SK-N-SH treated with all-trans-retinoic acid at 6 μM for 48 hours (cell line): ENCODE data around the gene BMF.

Experiments used
- ATAC-seq: fragments of 200-7000 bp; cut with Tn5 transposase; 3 replicates; pipeline ENCODE4 v1.9.1; 2020; ENCODE audit warnings: mild to moderate bottlenecking, moderate library complexity
- ARNTL ChIP-seq: fragments of 450-650 bp; formaldehyde crosslinking; IDR thresholded peaks from 2 replicates; pipeline ENCODE4 v1.5.0; 2020; ENCODE audit warnings: low read depth, mild to moderate bottlenecking, moderate library complexity, borderline replicate concordance
- BACH2 ChIP-seq: fragments of 250-450 bp; sonication (Bioruptor Pico); IDR thresholded peaks from 2 replicates; pipeline ENCODE4 v1.9.0; 2021; ENCODE audit warnings: mild to moderate bottlenecking, borderline replicate concordance
- CREB5 ChIP-seq: fragments of 250-450 bp; sonication (Bioruptor Pico); IDR thresholded peaks from 2 replicates; pipeline ENCODE4 v1.5.1; 2020; ENCODE audit warnings: low read depth, mild to moderate bottlenecking, moderate library complexity
- CSRNP3 ChIP-seq: fragments of 250-450 bp; sonication (Bioruptor Pico); IDR thresholded peaks from 2 replicates; pipeline ENCODE4 v1.5.1; 2021; ENCODE audit warnings: mild to moderate bottlenecking, moderate library complexity
- GLIS3 ChIP-seq: fragments of 250-450 bp; sonication (Bioruptor Pico); IDR thresholded peaks from 2 replicates; pipeline ENCODE4 v1.5.0; 2020; ENCODE audit warnings: mild to moderate bottlenecking, moderate library complexity
- ISL1 ChIP-seq: fragments of 250-450 bp; sonication (Bioruptor Pico); IDR thresholded peaks from 2 replicates; pipeline ENCODE4 v2.1.2; 2022; ENCODE audit warnings: mild to moderate bottlenecking, moderate library complexity
- OSR1 ChIP-seq: fragments of 250-450 bp; sonication (Bioruptor Pico); IDR thresholded peaks from 2 replicates; pipeline ENCODE4 v1.8.0; 2022; ENCODE audit warnings: moderate library complexity, mild to moderate bottlenecking, inconsistent platforms
- PATZ1 ChIP-seq: fragments of 250-450 bp; sonication (Bioruptor Pico); IDR thresholded peaks from 2 replicates; pipeline ENCODE4 v1.8.0; 2020; ENCODE audit warnings: mild to moderate bottlenecking, moderate library complexity, borderline replicate concordance
- POU6F1 ChIP-seq: fragments of 250-450 bp; sonication (Bioruptor Pico); IDR thresholded peaks from 2 replicates; pipeline ENCODE4 v1.8.0; 2021; ENCODE audit warnings: low read depth, mild to moderate bottlenecking, moderate library complexity, borderline replicate concordance
- PPARA ChIP-seq: fragments of 250-450 bp; sonication (Bioruptor Pico); IDR thresholded peaks from 2 replicates; pipeline ENCODE4 v1.5.0; 2020; ENCODE audit warnings: mild to moderate bottlenecking, borderline replicate concordance
- SNAI2 ChIP-seq: fragments of 250-450 bp; sonication (Bioruptor Pico); IDR thresholded peaks from 2 replicates; pipeline ENCODE4 v1.5.0; 2020; ENCODE audit warnings: mild to moderate bottlenecking, moderate library complexity
- TCF4 ChIP-seq: fragments of 250-450 bp; sonication (Bioruptor Pico); IDR thresholded peaks from 2 replicates; pipeline ENCODE4 v1.8.0; 2021; ENCODE audit warnings: mild to moderate bottlenecking, moderate library complexity, borderline replicate concordance
- TOX ChIP-seq: fragments of 250-450 bp; sonication (Bioruptor Pico); IDR thresholded peaks from 2 replicates; pipeline ENCODE4 v1.8.0; 2021; ENCODE audit warnings: mild to moderate bottlenecking, moderate library complexity, borderline replicate concordance
- TSHZ2 ChIP-seq: fragments of 250-450 bp; sonication (Bioruptor Pico); IDR thresholded peaks from 2 replicates; pipeline ENCODE4 v1.5.0; 2020; ENCODE audit warnings: mild to moderate bottlenecking, moderate library complexity
- ZC3H10 ChIP-seq: fragments of 250-450 bp; sonication (Bioruptor Pico); IDR thresholded peaks from 2 replicates; pipeline ENCODE4 v1.5.1; 2021; ENCODE audit warnings: mild to moderate bottlenecking, moderate library complexity
- ZFP3 ChIP-seq: fragments of 250-450 bp; sonication (Bioruptor Pico); IDR thresholded peaks from 2 replicates; pipeline ENCODE4 v1.5.0; 2020; ENCODE audit warnings: mild to moderate bottlenecking, moderate library complexity
- ZFP30 ChIP-seq: fragments of 450-650 bp; formaldehyde crosslinking; IDR thresholded peaks from 2 replicates; pipeline ENCODE4 v1.5.0; 2022; ENCODE audit warnings: mild to moderate bottlenecking, moderate library complexity
- ZNF565 ChIP-seq: fragments of 450-650 bp; formaldehyde crosslinking; conservative IDR thresholded peaks from 2 replicates; pipeline ENCODE4 v1.5.0; 2020; ENCODE audit warnings: low read depth, mild to moderate bottlenecking, moderate library complexity
- ZNF70 ChIP-seq: fragments of 450-650 bp; formaldehyde crosslinking; IDR thresholded peaks from 2 replicates; pipeline ENCODE4 v1.5.0; 2020; ENCODE audit warnings: mild to moderate bottlenecking, moderate library complexity
- ZNF8 ChIP-seq: fragments of 450-650 bp; formaldehyde crosslinking; IDR thresholded peaks from 2 replicates; pipeline ENCODE4 v1.5.0; 2020; ENCODE audit warnings: mild to moderate bottlenecking, moderate library complexity

BMF gene

GRCh38 chr15:40130118-40130517 is 21.4 kb upstream of the BMF start:
- no peak for ATAC-seq
- no peak for TF ChIP-seq ZFP3
- no peak for TF ChIP-seq BACH2 (CRISPR knock-in tag)
- TF ChIP-seq SNAI2: no peak
- TF ChIP-seq PATZ1 (CRISPR knock-in tag): no peak
- TF ChIP-seq OSR1 (CRISPR knock-in tag): no peak
- no peak for TF ChIP-seq POU6F1 (CRISPR knock-in tag)
- TF ChIP-seq ZNF8 (CRISPR knock-in tag): no peak
- TF ChIP-seq ZNF70: no peak
- TF ChIP-seq TOX: no peak
- TF ChIP-seq TCF4 (CRISPR knock-in tag): no peak
- no peak for TF ChIP-seq ISL1
- TF ChIP-seq ZFP30: no peak
- no peak for TF ChIP-seq CREB5 (CRISPR knock-in tag)
- no peak for TF ChIP-seq ARNTL (CRISPR knock-in tag)
- TF ChIP-seq TSHZ2 (CRISPR knock-in tag): no peak
- no peak for TF ChIP-seq CSRNP3 (CRISPR knock-in tag)
- no peak for TF ChIP-seq PPARA
- TF ChIP-seq GLIS3 (CRISPR knock-in tag): no peak
- no peak for TF ChIP-seq ZNF565
- no peak for TF ChIP-seq ZC3H10 (CRISPR knock-in tag)
- TF ChIP-seq, all 23 proteins: peak for 0

GRCh38 chr15:40128766-40129660 is 20.3 kb upstream of the BMF start:
- no peak; the same call in 2 of the 3 replicates for ATAC-seq
- TF ChIP-seq ISL1 (no peak), ZFP3 (no peak), PATZ1 (CRISPR knock-in tag) (no peak)
